GM10248 (cell line): Measurements from ENCODE around the gene SMNDC1.
"Not testable (repeated sequence)": the region's sequence is repeated elsewhere in the genome, so short reads cannot be mapped to it uniquely, and the experiment has no call there.

Experiments used
- CTCF ChIA-PET: fragments of 300-600 bp; sonication (Branson Sonifier 250); formaldehyde crosslinking; extraction: SDS; loops from one replicate; lab custom pipeline; 2021; ENCODE audit warnings: antibody characterized with exemption; lab: Yijun Ruan, JAX
- POLR2A ChIA-PET: fragments of 350-650 bp; sonication (Branson Sonifier 250); formaldehyde crosslinking; extraction: SDS; loops from one replicate; lab custom pipeline; 2020; ENCODE audit warnings: antibody characterized with exemption; lab: Yijun Ruan, JAX
- DNase-seq: peaks from one replicate; pipeline ENCODE4 v3.0.0; 2012; ENCODE audit errors: extremely low spot score
- CTCF ChIP-seq: IDR thresholded peaks from 2 replicates; pipeline ENCODE4 v1.5.1; 2012; ENCODE audit warnings: mild to moderate bottlenecking, low read depth; ENCODE audit errors: extremely low read depth, missing control alignments, control extremely low read depth

Gene SMNDC1

GRCh38 chr10:110334061-110334656, 29.4 kb upstream of the SMNDC1 start:
- CTCF ChIA-PET = interaction anchor here (1.0 to 5.8 kb wide), 17 partner anchors 8 to 266 kb away, joined by 3 to 44 read pairs (median 4); no protein-coding TSS in a partner anchor
- POLR2A ChIA-PET = no interaction called here
- no peak for DNase-seq
- TF ChIP-seq CTCF = no peak

GRCh38 chr10:110331226-110331795, 26.6 kb upstream of the SMNDC1 start:
- POLR2A ChIA-PET = interaction anchor here (0.6 kb wide), 1 partner anchor 48 kb away, joined by 3 read pairs; no protein-coding TSS in a partner anchor

GRCh38 chr10:110330675-110331074, 26.0 kb upstream of the SMNDC1 start:
- no peak for TF ChIP-seq CTCF
- CTCF ChIA-PET = interaction anchor here (1.5 to 5.8 kb wide), 2 partner anchors 12 to 23 kb away, joined by 3 to 44 read pairs; no protein-coding TSS in a partner anchor
- no peak for DNase-seq
- POLR2A ChIA-PET = no interaction called here

More at GRCh38 chr10:110331226-110331795, 26.6 kb upstream of the SMNDC1 start:
- DNase-seq = not testable (repeated sequence)
- CTCF ChIA-PET = interaction anchor here (0.6 to 5.8 kb wide), 4 partner anchors 12 to 215 kb away, joined by 3 to 44 read pairs (median 3); no protein-coding TSS in a partner anchor

GRCh38 chr10:110327262-110327914, 22.7 kb upstream of the SMNDC1 start:
- TF ChIP-seq CTCF = no peak
- POLR2A ChIA-PET = no interaction called here
- no peak for DNase-seq
- CTCF ChIA-PET = interaction anchor here (1.3 to 5.9 kb wide), 9 partner anchors 7 to 88 kb away, joined by 3 to 38 read pairs (median 5); no protein-coding TSS in a partner anchor

GRCh38 chr10:110326351-110327032, 21.8 kb upstream of the SMNDC1 start:
- POLR2A ChIA-PET = no interaction called here
- TF ChIP-seq CTCF = no peak
- peak; percentile 32 for DNase-seq
- CTCF ChIA-PET = interaction anchor here (0.6 to 5.9 kb wide), 13 partner anchors 8 to 232 kb away, joined by 3 to 38 read pairs (median 4); no protein-coding TSS in a partner anchor

GRCh38 chr10:110324805-110325280, 20.1 kb upstream of the SMNDC1 start:
- ChIA-PET CTCF (interaction anchor here (1.0 to 5.9 kb wide), 10 partner anchors 8 to 222 kb away, joined by 4 to 38 read pairs (median 6); no protein-coding TSS in a partner anchor), POLR2A (no interaction called here)
- peak; percentile 51 for DNase-seq
- TF ChIP-seq CTCF = no peak
